ENCODE data around the gene XRCC5.
A peak's percentile ranks its signal among the peaks of the same experiment; 100 is the strongest.
"Not testable (repeated sequence)": the region's sequence is repeated elsewhere in the genome, so short reads cannot be mapped to it uniquely, and the experiment has no call there.

The XRCC5 gene

GRCh38 chr2:216108967-216109921 is at the start of gene XRCC5:
XRCC5 (plus strand) TSS chr2:216109348; CDS start chr2:216109437, 89 bp downstream.
- DNase-seq (ENCODE audit: low read depth, low spot score) = peak; percentile 99

GRCh38 chr2:216064014-216064630 is 45.0 kb upstream of the XRCC5 start:
- DNase-seq (ENCODE audit: low read depth, low spot score) = no peak

GRCh38 chr2:216064665-216065064 is 44.5 kb upstream of the XRCC5 start:
- DNase-seq (ENCODE audit: low read depth, low spot score) = no peak

GRCh38 chr2:216066230-216066629 is 42.9 kb upstream of the XRCC5 start:
- DNase-seq (ENCODE audit: low read depth, low spot score) = no peak

GRCh38 chr2:216069028-216069427 is 40.1 kb upstream of the XRCC5 start:
- no peak for DNase-seq (ENCODE audit: low read depth, low spot score)

GRCh38 chr2:216070195-216070594 is 39.0 kb upstream of the XRCC5 start:
- no peak for DNase-seq (ENCODE audit: low read depth, low spot score)

- DNase-seq (ENCODE audit: low read depth, low spot score) = no peak
Measured at GRCh38 chr2:216071111-216071851, 37.9 kb upstream of the XRCC5 start.

- no peak for DNase-seq (ENCODE audit: low read depth, low spot score)
Measured at GRCh38 chr2:216072473-216072872, 36.7 kb upstream of the XRCC5 start.

- DNase-seq (ENCODE audit: low read depth, low spot score) = no peak
Measured at GRCh38 chr2:216073773-216074172, 35.4 kb upstream of the XRCC5 start.

- no peak for DNase-seq (ENCODE audit: low read depth, low spot score)
Measured at GRCh38 chr2:216074380-216074779, 34.8 kb upstream of the XRCC5 start.

GRCh38 chr2:216074794-216075193 is 34.4 kb upstream of the XRCC5 start:
- DNase-seq (ENCODE audit: low read depth, low spot score) = no peak

- DNase-seq (ENCODE audit: low read depth, low spot score) = no peak
Measured at GRCh38 chr2:216075510-216076485, 33.4 kb upstream of the XRCC5 start.

GRCh38 chr2:216078776-216079175 is 30.4 kb upstream of the XRCC5 start:
- DNase-seq (ENCODE audit: low read depth, low spot score) = no peak

GRCh38 chr2:216080048-216080447 is 29.1 kb upstream of the XRCC5 start:
- not testable (repeated sequence) for DNase-seq (ENCODE audit: low read depth, low spot score)

GRCh38 chr2:216081012-216081411 is 28.1 kb upstream of the XRCC5 start:
- DNase-seq (ENCODE audit: low read depth, low spot score) = no peak

GRCh38 chr2:216081487-216082116 is 27.5 kb upstream of the XRCC5 start, which contains the start of the genes PECR and TMEM169:
PECR (minus strand) TSS chr2:216081809; CDS start chr2:216081741, 68 bp downstream.
TMEM169 (plus strand) TSS chr2:216081919; CDS start chr2:216095964, 14,045 bp downstream.
- peak; percentile 83 for DNase-seq (ENCODE audit: low read depth, low spot score)

GRCh38 chr2:216082117-216082711 is 26.9 kb upstream of the XRCC5 start:
- DNase-seq (ENCODE audit: low read depth, low spot score) = no peak

- peak; percentile 28 for DNase-seq (ENCODE audit: low read depth, low spot score)
Measured at GRCh38 chr2:216082805-216083204, 26.3 kb upstream of the XRCC5 start.

- peak; percentile 56 for DNase-seq (ENCODE audit: low read depth, low spot score)
Measured at GRCh38 chr2:216083464-216084281, 25.5 kb upstream of the XRCC5 start.

All from ELF-1 (cell line).